Retinal pigment epithelial cell (primary cell): ENCODE measurements around the gene CNKSR3.

Source experiments
- DNase-seq: peaks from one replicate; pipeline ENCODE4 v3.0.0-alpha.2; 2010; ENCODE audit warnings: low read depth
- H3K4me3 ChIP-seq: 2 replicates; pipeline ENCODE4 v1.5.1; 2011; ENCODE audit warnings: mild to moderate bottlenecking, low read length, control low read depth, moderate library complexity
- CTCF ChIP-seq: conservative IDR thresholded peaks from 2 replicates; pipeline ENCODE4 v1.5.1; 2011; ENCODE audit warnings: low read depth, low read length, control low read depth, inconsistent platforms

Gene CNKSR3

GRCh38 chr6:154481521-154482013 is 28.9 kb downstream of the CNKSR3 start:
- no peak for TF ChIP-seq CTCF
- no peak overlapping the region for H3K4me3 ChIP-seq
- DNase-seq, result no peak

- H3K4me3 ChIP-seq, result peak overlapping the region; percentile 22
- TF ChIP-seq CTCF, result no peak
- DNase-seq, result no peak
Measured at GRCh38 chr6:154479771-154480639, 30.5 kb downstream of the CNKSR3 start.

GRCh38 chr6:154479351-154479769 is 31.1 kb downstream of the CNKSR3 start:
- H3K4me3 ChIP-seq, result peak overlapping the region; percentile 22
- TF ChIP-seq CTCF, result no peak
- DNase-seq, result peak; percentile 46

GRCh38 chr6:154478701-154479060 is 31.8 kb downstream of the CNKSR3 start:
- no peak overlapping the region for H3K4me3 ChIP-seq
- TF ChIP-seq CTCF, result no peak
- DNase-seq, result no peak

GRCh38 chr6:154478021-154478700 is 32.3 kb downstream of the CNKSR3 start:
- DNase-seq, result no peak
- H3K4me3 ChIP-seq, result no peak overlapping the region
- no peak for TF ChIP-seq CTCF

GRCh38 chr6:154476494-154476893 is 34.0 kb downstream of the CNKSR3 start:
- H3K4me3 ChIP-seq, result no peak overlapping the region
- TF ChIP-seq CTCF, result no peak
- no peak for DNase-seq
